ENCODE results near the gene AQP12A. TPM values are rescaled to one million over a fixed set of nuclear protein-coding genes. Genes with fewer than 3 reads are reported as not detected.

The AQP12A gene
- total and polyA plus RNA-seq, 2 donors (not counting 1 experiment from before 2014, with no cell fraction given), result not detected

- no peaks in the 10 kb centered on the region for H3K79me2 ChIP-seq (ENCODE audit: control insufficient read depth, insufficient read depth, low read length)
- no peaks in the 10 kb centered on the region for H4K20me1 ChIP-seq (ENCODE audit: control insufficient read depth, extremely low read depth, insufficient read depth, low read length)
- no peak for TF ChIP-seq EZH2 (IDR thresholded peaks at IDR 0.05; ENCODE audit: low read length, missing control alignments)
- TF ChIP-seq, protein P1, sequence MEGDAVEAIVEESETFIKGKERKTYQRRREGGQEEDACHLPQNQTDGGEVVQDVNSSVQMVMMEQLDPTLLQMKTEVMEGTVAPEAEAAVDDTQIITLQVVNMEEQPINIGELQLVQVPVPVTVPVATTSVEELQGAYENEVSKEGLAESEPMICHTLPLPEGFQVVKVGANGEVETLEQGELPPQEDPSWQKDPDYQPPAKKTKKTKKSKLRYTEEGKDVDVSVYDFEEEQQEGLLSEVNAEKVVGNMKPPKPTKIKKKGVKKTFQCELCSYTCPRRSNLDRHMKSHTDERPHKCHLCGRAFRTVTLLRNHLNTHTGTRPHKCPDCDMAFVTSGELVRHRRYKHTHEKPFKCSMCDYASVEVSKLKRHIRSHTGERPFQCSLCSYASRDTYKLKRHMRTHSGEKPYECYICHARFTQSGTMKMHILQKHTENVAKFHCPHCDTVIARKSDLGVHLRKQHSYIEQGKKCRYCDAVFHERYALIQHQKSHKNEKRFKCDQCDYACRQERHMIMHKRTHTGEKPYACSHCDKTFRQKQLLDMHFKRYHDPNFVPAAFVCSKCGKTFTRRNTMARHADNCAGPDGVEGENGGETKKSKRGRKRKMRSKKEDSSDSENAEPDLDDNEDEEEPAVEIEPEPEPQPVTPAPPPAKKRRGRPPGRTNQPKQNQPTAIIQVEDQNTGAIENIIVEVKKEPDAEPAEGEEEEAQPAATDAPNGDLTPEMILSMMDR (conservative IDR thresholded peaks at IDR 0.05 in 1 of 2, IDR thresholded peaks at IDR 0.05 in 1 of 2; ENCODE audit: low read depth in 1 of 2, low read length in 2 of 2), result no peak
- no peaks in the 10 kb centered on the region for H3K9me3 ChIP-seq (ENCODE audit: control insufficient read depth, insufficient read depth, low read depth, low read length)
- H3K4me3 ChIP-seq (replicated peaks in 1 of 4; ENCODE audit: control extremely low read depth in 1 of 4, insufficient read depth in 1 of 4, low read depth in 3 of 4, low read length in 4 of 4), result no peak overlapping the region
- DNase-seq (ENCODE audit: low read depth in 2 of 2), result no peak
- H3K27me3 ChIP-seq (ENCODE audit: control insufficient read depth, insufficient read depth, low read length), result no peaks in the 10 kb centered on the region
- no peak overlapping the region for H3K9ac ChIP-seq (ENCODE audit: insufficient read depth, low read length)
- H3K36me3 ChIP-seq (ENCODE audit: control insufficient read depth, insufficient read depth, low read length), result no peaks in the 10 kb centered on the region
- H3K27ac ChIP-seq (ENCODE audit: insufficient read depth, low read length), result no peak overlapping the region
- H3K4me2 ChIP-seq (ENCODE audit: extremely low read depth, insufficient read depth, low read length), result no peak overlapping the region
- H3K4me1 ChIP-seq (ENCODE audit: control insufficient read depth, extremely low read depth, insufficient read depth, low read length), result no peaks in the 10 kb centered on the region
- no peak overlapping the region for H2AFZ ChIP-seq (ENCODE audit: low read length)
Observed at GRCh38 chr2:240727439-240727838, 35.8 kb downstream of the AQP12A start.

DNA sequence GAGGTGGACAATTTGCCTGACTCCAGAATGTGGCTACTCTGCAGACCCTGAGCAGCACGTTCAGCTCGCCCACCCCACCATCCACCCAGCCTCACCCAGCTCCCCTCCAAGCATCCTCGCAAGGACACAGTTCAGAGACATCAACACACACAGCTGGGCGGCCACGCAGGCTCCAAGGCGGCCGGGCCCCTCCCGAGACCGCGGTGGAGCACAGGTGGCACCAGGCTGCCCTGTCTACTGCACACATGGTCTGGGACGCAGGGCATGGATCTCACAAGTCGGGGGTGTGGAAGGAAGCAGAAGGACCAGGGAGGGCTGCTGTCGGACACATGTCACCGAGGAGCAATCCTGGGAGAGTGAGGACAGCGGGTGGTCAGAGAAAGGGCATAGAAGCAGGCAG is 36.2 kb downstream of the AQP12A start:
- no peaks in the 10 kb centered on the region for H3K36me3 ChIP-seq (ENCODE audit: control insufficient read depth, insufficient read depth, low read length)
- H3K4me3 ChIP-seq (replicated peaks in 1 of 4; ENCODE audit: control extremely low read depth in 1 of 4, insufficient read depth in 1 of 4, low read depth in 3 of 4, low read length in 4 of 4), result no peak overlapping the region
- H3K9ac ChIP-seq (ENCODE audit: insufficient read depth, low read length), result no peak overlapping the region
- no peak overlapping the region for H3K4me2 ChIP-seq (ENCODE audit: extremely low read depth, insufficient read depth, low read length)
- no peaks in the 10 kb centered on the region for H3K9me3 ChIP-seq (ENCODE audit: control insufficient read depth, insufficient read depth, low read depth, low read length)
- no peak overlapping the region for H2AFZ ChIP-seq (ENCODE audit: low read length)
- no peaks in the 10 kb centered on the region for H4K20me1 ChIP-seq (ENCODE audit: control insufficient read depth, extremely low read depth, insufficient read depth, low read length)
- no peak for DNase-seq (ENCODE audit: low read depth in 2 of 2)
- no peak for TF ChIP-seq EZH2 (IDR thresholded peaks at IDR 0.05; ENCODE audit: low read length, missing control alignments)
- TF ChIP-seq, protein P1 (conservative IDR thresholded peaks at IDR 0.05 in 1 of 2, IDR thresholded peaks at IDR 0.05 in 1 of 2; ENCODE audit: low read depth in 1 of 2, low read length in 2 of 2), result no peak
- H3K79me2 ChIP-seq (ENCODE audit: control insufficient read depth, insufficient read depth, low read length), result no peaks in the 10 kb centered on the region
- H3K27ac ChIP-seq (ENCODE audit: insufficient read depth, low read length), result no peak overlapping the region
- no peaks in the 10 kb centered on the region for H3K4me1 ChIP-seq (ENCODE audit: control insufficient read depth, extremely low read depth, insufficient read depth, low read length)
- no peaks in the 10 kb centered on the region for H3K27me3 ChIP-seq (ENCODE audit: control insufficient read depth, insufficient read depth, low read length)

GRCh38 chr2:240728361-240728760 is 36.7 kb downstream of the AQP12A start:
- Histone ChIP-seq H3K79me2 (ENCODE audit: control insufficient read depth, insufficient read depth, low read length) (no peaks in the 10 kb centered on the region), H3K9ac (ENCODE audit: insufficient read depth, low read length) (no peak overlapping the region), H3K27me3 (ENCODE audit: control insufficient read depth, insufficient read depth, low read length) (no peaks in the 10 kb centered on the region), H3K27ac (ENCODE audit: insufficient read depth, low read length) (no peak overlapping the region), H2AFZ (ENCODE audit: low read length) (no peak overlapping the region), H3K4me2 (ENCODE audit: extremely low read depth, insufficient read depth, low read length) (no peak overlapping the region), H3K9me3 (ENCODE audit: control insufficient read depth, insufficient read depth, low read depth, low read length) (no peaks in the 10 kb centered on the region), H4K20me1 (ENCODE audit: control insufficient read depth, extremely low read depth, insufficient read depth, low read length) (no peaks in the 10 kb centered on the region), H3K4me1 (ENCODE audit: control insufficient read depth, extremely low read depth, insufficient read depth, low read length) (no peaks in the 10 kb centered on the region), H3K36me3 (ENCODE audit: control insufficient read depth, insufficient read depth, low read length) (no peaks in the 10 kb centered on the region), H3K4me3 (replicated peaks in 1 of 4; ENCODE audit: control extremely low read depth in 1 of 4, insufficient read depth in 1 of 4, low read depth in 3 of 4, low read length in 4 of 4) (no peak overlapping the region)
- TF ChIP-seq, protein P1 (conservative IDR thresholded peaks at IDR 0.05 in 1 of 2, IDR thresholded peaks at IDR 0.05 in 1 of 2; ENCODE audit: low read depth in 1 of 2, low read length in 2 of 2), result no peak
- no peak for TF ChIP-seq EZH2 (IDR thresholded peaks at IDR 0.05; ENCODE audit: low read length, missing control alignments)
- no peak for DNase-seq (ENCODE audit: low read depth in 2 of 2)
